ENCODE measurements around the gene MCM7. TPM values are rescaled to one million over a fixed set of nuclear protein-coding genes. Genes with fewer than 3 reads are reported as not detected.

MCM7 gene
- total and polyA plus RNA-seq, 2 donors, result 111 to 231 TPM

- peak overlapping the region; percentile 71 to 92 for H3K4me3 ChIP-seq (ENCODE audit: low read length in 2 of 2)
- H3K27ac ChIP-seq (ENCODE audit: low read depth in 1 of 2, low read length in 1 of 2), result peak overlapping the region; percentile 95 to 100
- WGBS, result 17% methylated on average over 29 of the region's 29 CpGs
- peaks cover 11 to 39% of the 10 kb centered on the region in 2 donors for H3K4me1 ChIP-seq (ENCODE audit: control insufficient read depth in 2 of 2, insufficient read depth in 2 of 2, low read length in 2 of 2)
- peak in 1 of 9 donors; percentile 23 for DNase-seq (ENCODE audit: low read depth in 6 of 9, low spot score in 9 of 9)
- no peaks in the 10 kb centered on the region for H3K9me3 ChIP-seq (ENCODE audit: control insufficient read depth in 2 of 2, insufficient read depth in 1 of 2, low read length in 1 of 2)
- H3K36me3 ChIP-seq (ENCODE audit: control insufficient read depth in 2 of 2, insufficient read depth in 2 of 2, low read length in 1 of 2), result peaks cover 9 to 13% of the 10 kb centered on the region in 2 donors
- no peaks in the 10 kb centered on the region for H3K27me3 ChIP-seq (ENCODE audit: control insufficient read depth in 2 of 2, insufficient read depth in 1 of 2, low read length in 1 of 2)
Observed at GRCh38 chr7:100126239-100126930, 25.2 kb upstream of the MCM7 start.

GRCh38 chr7:100124301-100125230 is 23.4 kb upstream of the MCM7 start:
- Histone ChIP-seq H3K27ac (ENCODE audit: low read depth in 1 of 2, low read length in 1 of 2) (peak overlapping the region in 1 of 2 donors; percentile 8), H3K4me1 (ENCODE audit: control insufficient read depth in 2 of 2, insufficient read depth in 2 of 2, low read length in 2 of 2) (peaks cover 15 to 45% of the 10 kb centered on the region in 2 donors), H3K27me3 (ENCODE audit: control insufficient read depth in 2 of 2, insufficient read depth in 1 of 2, low read length in 1 of 2) (no peaks in the 10 kb centered on the region), H3K36me3 (ENCODE audit: control insufficient read depth in 2 of 2, insufficient read depth in 2 of 2, low read length in 1 of 2) (peaks cover 9 to 13% of the 10 kb centered on the region in 2 donors), H3K9me3 (ENCODE audit: control insufficient read depth in 2 of 2, insufficient read depth in 1 of 2, low read length in 1 of 2) (peaks cover 0 to 4% of the 10 kb centered on the region in 2 donors), H3K4me3 (ENCODE audit: low read length in 2 of 2) (no peak overlapping the region)
- 89% methylated on average over 4 of the region's 4 CpGs for WGBS
- DNase-seq (ENCODE audit: low read depth in 6 of 9, low spot score in 9 of 9), result no peak

- H3K4me1 ChIP-seq (ENCODE audit: control insufficient read depth in 2 of 2, insufficient read depth in 2 of 2, low read length in 2 of 2), result peaks cover 11 to 40% of the 10 kb centered on the region in 2 donors
- H3K36me3 ChIP-seq (ENCODE audit: control insufficient read depth in 2 of 2, insufficient read depth in 2 of 2, low read length in 1 of 2), result peaks cover 9 to 13% of the 10 kb centered on the region in 2 donors
- H3K27me3 ChIP-seq (ENCODE audit: control insufficient read depth in 2 of 2, insufficient read depth in 1 of 2, low read length in 1 of 2), result no peaks in the 10 kb centered on the region
- H3K4me3 ChIP-seq (ENCODE audit: low read length in 2 of 2), result no peak overlapping the region
- no peak overlapping the region for H3K27ac ChIP-seq (ENCODE audit: low read depth in 1 of 2, low read length in 1 of 2)
- peaks cover 0 to 10% of the 10 kb centered on the region in 2 donors for H3K9me3 ChIP-seq (ENCODE audit: control insufficient read depth in 2 of 2, insufficient read depth in 1 of 2, low read length in 1 of 2)
- 100% methylated on average over 1 of the region's 1 CpG for WGBS
- no peak for DNase-seq (ENCODE audit: low read depth in 6 of 9, low spot score in 9 of 9)
Observed at GRCh38 chr7:100122568-100122967, 21.4 kb upstream of the MCM7 start.

GRCh38 chr7:100122067-100122466 is 20.9 kb upstream of the MCM7 start:
- no peak for DNase-seq (ENCODE audit: low read depth in 6 of 9, low spot score in 9 of 9)
- Histone ChIP-seq H3K4me1 (ENCODE audit: control insufficient read depth in 2 of 2, insufficient read depth in 2 of 2, low read length in 2 of 2) (peaks cover 11 to 40% of the 10 kb centered on the region in 2 donors), H3K4me3 (ENCODE audit: low read length in 2 of 2) (no peak overlapping the region), H3K9me3 (ENCODE audit: control insufficient read depth in 2 of 2, insufficient read depth in 1 of 2, low read length in 1 of 2) (peaks cover 0 to 10% of the 10 kb centered on the region in 2 donors), H3K27ac (ENCODE audit: low read depth in 1 of 2, low read length in 1 of 2) (no peak overlapping the region), H3K27me3 (ENCODE audit: control insufficient read depth in 2 of 2, insufficient read depth in 1 of 2, low read length in 1 of 2) (no peaks in the 10 kb centered on the region), H3K36me3 (ENCODE audit: control insufficient read depth in 2 of 2, insufficient read depth in 2 of 2, low read length in 1 of 2) (peaks cover 9 to 13% of the 10 kb centered on the region in 2 donors)
- 96% methylated on average over 13 of the region's 13 CpGs for WGBS

GRCh38 chr7:100120733-100121036 is 19.5 kb upstream of the MCM7 start:
- no peak for DNase-seq (ENCODE audit: low read depth in 6 of 9, low spot score in 9 of 9)
- H3K36me3 ChIP-seq (ENCODE audit: control insufficient read depth in 2 of 2, insufficient read depth in 2 of 2, low read length in 1 of 2), result peaks cover 9 to 16% of the 10 kb centered on the region in 2 donors
- peaks cover 0 to 10% of the 10 kb centered on the region in 2 donors for H3K9me3 ChIP-seq (ENCODE audit: control insufficient read depth in 2 of 2, insufficient read depth in 1 of 2, low read length in 1 of 2)
- 85% methylated on average over 1 of the region's 1 CpG for WGBS
- H3K27me3 ChIP-seq (ENCODE audit: control insufficient read depth in 2 of 2, insufficient read depth in 1 of 2, low read length in 1 of 2), result no peaks in the 10 kb centered on the region
- peak overlapping the region; percentile 75 to 91 for H3K4me3 ChIP-seq (ENCODE audit: low read length in 2 of 2)
- H3K4me1 ChIP-seq (ENCODE audit: control insufficient read depth in 2 of 2, insufficient read depth in 2 of 2, low read length in 2 of 2), result peaks cover 11 to 33% of the 10 kb centered on the region in 2 donors
- H3K27ac ChIP-seq (ENCODE audit: low read depth in 1 of 2, low read length in 1 of 2), result peak overlapping the region in 1 of 2 donors; percentile 95

GRCh38 chr7:100119970-100120732 is 19.0 kb upstream of the MCM7 start:
- H3K4me1 ChIP-seq (ENCODE audit: control insufficient read depth in 2 of 2, insufficient read depth in 2 of 2, low read length in 2 of 2), result peaks cover 8 to 27% of the 10 kb centered on the region in 2 donors
- peak in 8 of 9 donors; percentile 38 to 85 (median 64) for DNase-seq (ENCODE audit: low read depth in 6 of 9, low spot score in 9 of 9)
- H3K36me3 ChIP-seq (ENCODE audit: control insufficient read depth in 2 of 2, insufficient read depth in 2 of 2, low read length in 1 of 2), result peaks cover 9 to 15% of the 10 kb centered on the region in 2 donors
- WGBS, result 31% methylated on average over 19 of the region's 19 CpGs
- peak overlapping the region; percentile 89 to 95 for H3K27ac ChIP-seq (ENCODE audit: low read depth in 1 of 2, low read length in 1 of 2)
- H3K4me3 ChIP-seq (ENCODE audit: low read length in 2 of 2), result peak overlapping the region; percentile 75 to 91
- H3K9me3 ChIP-seq (ENCODE audit: control insufficient read depth in 2 of 2, insufficient read depth in 1 of 2, low read length in 1 of 2), result peaks cover 0 to 10% of the 10 kb centered on the region in 2 donors
- no peaks in the 10 kb centered on the region for H3K27me3 ChIP-seq (ENCODE audit: control insufficient read depth in 2 of 2, insufficient read depth in 1 of 2, low read length in 1 of 2)

- H3K27ac ChIP-seq (ENCODE audit: low read depth in 1 of 2, low read length in 1 of 2), result peak within 1 kb of the TSS; percentile 89 to 95
- peaks cover 0 to 10% of the 10 kb centered on the region in 2 donors for H3K9me3 ChIP-seq (ENCODE audit: control insufficient read depth in 2 of 2, insufficient read depth in 1 of 2, low read length in 1 of 2)
- peak; percentile 89 to 98 (median 94) for DNase-seq (ENCODE audit: low read depth in 6 of 9, low spot score in 9 of 9)
- peak within 1 kb of the TSS; percentile 75 to 91 for H3K4me3 ChIP-seq (ENCODE audit: low read length in 2 of 2)
- peaks cover 8 to 9% of the 10 kb centered on the region in 2 donors for H3K36me3 ChIP-seq (ENCODE audit: control insufficient read depth in 2 of 2, insufficient read depth in 2 of 2, low read length in 1 of 2)
- under 1% methylated on average over 49 of the region's 49 CpGs for WGBS
- H3K4me1 ChIP-seq (ENCODE audit: control insufficient read depth in 2 of 2, insufficient read depth in 2 of 2, low read length in 2 of 2), result peaks cover 8 to 20% of the 10 kb centered on the region in 2 donors
- no peaks in the 10 kb centered on the region for H3K27me3 ChIP-seq (ENCODE audit: control insufficient read depth in 2 of 2, insufficient read depth in 1 of 2, low read length in 1 of 2)
Observed at GRCh38 chr7:100119072-100119969, 18.1 kb upstream of the MCM7 start, which contains the start of the genes CNPY4 and TAF6. TSS of gene CNPY4 (plus strand) at chr7:100119634. CDS start at chr7:100119745, 111 bp downstream. TSS of gene TAF6 (minus strand) at chr7:100119358. CDS start at chr7:100114209, 5,149 bp downstream.

Data from thymus (tissue), 11 donors.